GM18907 (cell line): Measurements from ENCODE around the gene LAMA3.

Experiments
- ATAC-seq: cut with Tn5 transposase; IDR thresholded peaks from one replicate; pipeline ENCODE4 v1.9.1; 2021; ENCODE audit warnings: mild to moderate bottlenecking, moderate library complexity; ENCODE audit not compliant: unreplicated experiment

Gene LAMA3

DNA sequence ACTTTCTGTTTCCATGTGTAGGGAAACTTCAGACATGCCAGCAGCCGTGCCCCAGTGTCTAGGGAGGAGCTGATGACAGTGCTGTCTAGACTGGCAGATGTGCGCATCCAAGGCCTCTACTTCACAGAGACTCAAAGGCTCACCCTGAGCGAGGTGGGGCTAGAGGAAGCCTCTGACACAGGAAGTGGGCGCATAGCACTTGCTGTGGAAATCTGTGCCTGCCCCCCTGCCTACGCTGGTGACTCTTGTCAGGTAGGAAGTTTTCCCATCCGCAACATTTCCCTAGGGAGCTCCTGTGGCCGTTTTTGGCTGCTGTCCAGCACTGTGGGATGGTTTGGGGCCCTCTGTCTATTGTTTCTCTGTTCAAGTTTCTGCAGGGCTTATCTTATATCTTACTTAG, 182.2 kb downstream of the LAMA3 start:
- ATAC-seq = peak; percentile 91

DNA sequence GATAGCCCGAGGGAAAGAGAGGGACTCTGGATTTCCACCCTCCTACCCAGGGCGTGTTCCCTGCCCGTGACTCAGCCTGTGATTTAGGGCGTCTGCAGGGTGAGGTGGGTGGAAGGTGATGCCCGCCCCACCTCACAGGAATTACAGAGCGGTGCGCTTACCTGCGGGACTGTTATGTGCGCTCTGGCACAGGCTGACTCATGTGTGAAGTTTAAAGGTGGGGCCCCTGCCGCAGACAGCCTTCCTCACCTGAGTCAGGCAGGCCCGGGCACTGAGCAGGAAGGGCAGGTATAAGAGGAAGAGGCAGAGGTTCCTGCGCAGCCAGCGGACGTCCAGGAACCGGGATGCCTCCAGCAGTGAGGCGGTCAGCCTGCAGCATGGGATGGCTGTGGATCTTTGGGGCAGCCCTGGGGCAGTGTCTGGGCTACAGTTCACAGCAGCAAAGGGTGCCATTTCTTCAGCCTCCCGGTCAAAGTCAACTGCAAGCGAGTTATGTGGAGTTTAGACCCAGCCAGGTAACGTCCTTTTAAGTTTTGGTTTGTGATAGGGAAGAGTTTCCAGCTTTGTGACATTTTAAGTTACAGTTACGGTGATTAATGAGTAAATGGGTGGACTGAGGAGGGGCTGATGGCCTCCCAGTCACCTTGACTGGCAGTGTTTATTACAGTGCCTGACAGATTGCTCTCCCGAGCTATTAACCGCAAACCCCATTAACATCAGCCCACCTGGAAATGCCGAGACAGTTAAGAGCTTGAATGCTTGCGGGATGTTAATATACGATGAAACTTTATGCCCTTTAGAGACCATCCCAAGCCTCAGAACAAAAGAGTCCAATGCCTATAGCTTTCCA, 183.7 kb downstream of the LAMA3 start:
- ATAC-seq = no peak

DNA sequence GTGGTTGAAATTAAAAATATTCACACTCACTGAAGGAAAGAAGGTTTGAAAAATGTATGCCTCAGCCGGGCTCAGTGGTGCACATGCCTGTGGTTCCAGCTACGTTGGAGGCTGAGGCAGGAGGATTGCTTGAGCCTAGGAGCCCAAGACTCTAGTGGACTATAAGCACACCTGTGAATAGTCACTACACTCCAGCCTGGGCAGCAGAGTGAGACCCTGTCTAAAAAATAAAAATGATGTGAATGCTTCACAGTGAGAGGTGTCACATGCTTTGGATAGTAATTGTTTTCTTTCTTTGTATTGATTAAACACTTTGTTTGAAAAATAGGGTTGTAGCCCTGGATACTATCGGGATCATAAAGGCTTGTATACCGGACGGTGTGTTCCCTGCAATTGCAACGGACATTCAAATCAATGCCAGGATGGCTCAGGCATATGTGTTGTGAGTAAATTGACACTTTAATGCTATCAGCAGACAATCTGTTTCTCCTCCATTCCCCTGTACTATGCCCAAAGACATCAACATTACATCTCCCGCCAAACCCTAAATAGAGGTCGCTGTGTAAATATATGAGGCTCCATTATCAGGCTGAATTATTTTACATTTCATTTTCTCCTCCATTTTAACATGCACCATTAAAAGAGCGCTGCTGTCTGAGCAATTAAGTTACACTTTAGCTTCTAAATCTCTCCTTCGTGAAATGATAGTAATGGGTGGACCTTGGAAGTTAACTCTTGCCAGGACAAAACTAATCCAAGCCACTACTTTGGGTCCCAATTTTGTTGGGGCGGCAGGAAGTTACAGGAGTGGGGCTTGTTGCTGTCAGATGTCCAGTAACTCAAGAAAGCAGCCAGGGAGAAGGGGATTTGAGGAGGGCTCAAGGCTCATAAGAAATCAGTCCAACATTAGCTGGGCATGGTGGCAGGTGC, 187.0 kb downstream of the LAMA3 start:
- ATAC-seq = no peak

DNA sequence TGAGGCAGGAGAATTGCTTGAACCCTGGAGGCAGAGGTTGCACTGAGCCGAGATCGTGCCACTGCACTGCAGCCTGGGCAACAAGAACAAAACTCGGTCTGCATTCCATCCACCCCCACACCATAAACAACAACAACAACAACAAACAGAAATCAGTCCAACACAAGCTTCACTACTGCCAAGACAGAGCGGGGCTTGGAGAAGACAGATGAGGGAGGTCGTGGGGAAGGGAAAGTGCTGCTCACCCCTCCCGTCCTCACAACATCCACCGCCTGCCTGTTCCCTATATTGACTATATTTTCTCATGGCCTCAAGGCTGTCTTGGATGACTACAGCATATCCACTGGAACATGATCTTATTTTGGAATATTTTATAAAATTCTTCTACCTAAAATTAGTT, 187.7 kb downstream of the LAMA3 start:
- ATAC-seq = no peak

DNA sequence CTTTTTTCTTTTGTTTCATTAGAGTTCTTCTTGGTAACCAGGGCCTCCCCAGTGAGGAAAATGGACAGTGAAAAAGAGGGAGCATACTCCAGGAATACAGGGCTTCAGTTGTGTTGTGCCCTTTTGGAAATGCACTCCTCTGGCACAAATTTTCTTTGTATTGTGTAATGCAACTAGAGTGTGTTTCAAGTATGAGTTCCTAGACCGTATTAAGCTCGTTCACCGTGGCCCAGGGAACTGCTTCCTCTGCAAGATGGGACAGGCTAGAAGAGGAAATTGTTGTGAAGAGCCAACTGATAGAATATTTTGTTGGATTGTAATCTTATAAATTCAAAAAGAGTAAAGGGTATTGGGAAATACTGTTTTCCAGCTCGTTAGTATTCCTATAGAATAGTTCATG, 188.1 kb downstream of the LAMA3 start:
- ATAC-seq = no peak

DNA sequence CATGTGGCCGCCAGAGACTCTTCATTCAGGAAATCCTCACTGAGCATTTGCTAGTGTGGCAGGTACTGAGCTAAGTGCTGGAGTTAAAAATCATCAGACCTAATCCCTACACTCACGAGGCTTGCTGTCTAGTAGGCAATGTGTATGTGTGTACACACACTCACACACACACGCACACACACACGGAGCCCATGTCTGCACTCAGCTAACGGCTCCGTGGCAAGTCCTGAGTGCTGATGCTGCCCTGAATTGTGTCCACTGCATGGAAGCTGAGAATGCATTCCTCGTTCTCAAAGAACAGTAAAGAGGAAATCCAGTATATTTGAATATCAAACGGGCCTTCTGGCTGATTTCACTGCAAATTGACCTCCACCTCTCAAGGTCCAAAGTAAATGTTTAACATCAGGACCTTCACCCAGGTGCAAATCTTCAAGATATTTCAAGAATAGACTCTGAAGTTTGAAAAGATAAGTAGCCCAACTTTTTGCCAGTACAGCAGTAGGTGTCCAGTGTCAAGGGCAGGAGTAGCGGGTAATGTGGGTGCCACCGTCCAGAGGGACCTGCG, 189.2 kb downstream of the LAMA3 start:
- ATAC-seq = no peak

DNA sequence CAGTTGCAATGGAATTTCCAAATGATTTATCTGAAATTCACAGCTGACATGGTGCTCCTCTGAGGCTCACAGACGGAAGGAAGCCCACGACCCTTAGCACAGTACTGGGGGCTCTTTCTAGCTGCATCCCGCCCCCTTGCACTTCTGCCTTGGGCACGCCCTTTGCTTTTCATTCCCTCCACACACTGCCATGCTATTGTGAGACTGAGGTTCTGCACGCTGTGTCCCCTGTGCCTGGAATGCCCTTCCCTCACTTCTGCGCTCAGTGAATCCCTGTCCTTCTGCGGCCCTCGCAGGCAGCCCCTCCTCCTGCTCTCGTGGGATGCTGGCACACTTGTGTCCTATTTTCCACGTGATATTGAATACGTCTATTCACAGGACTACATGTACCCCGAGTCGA, 189.9 kb downstream of the LAMA3 start:
- ATAC-seq = no peak

DNA sequence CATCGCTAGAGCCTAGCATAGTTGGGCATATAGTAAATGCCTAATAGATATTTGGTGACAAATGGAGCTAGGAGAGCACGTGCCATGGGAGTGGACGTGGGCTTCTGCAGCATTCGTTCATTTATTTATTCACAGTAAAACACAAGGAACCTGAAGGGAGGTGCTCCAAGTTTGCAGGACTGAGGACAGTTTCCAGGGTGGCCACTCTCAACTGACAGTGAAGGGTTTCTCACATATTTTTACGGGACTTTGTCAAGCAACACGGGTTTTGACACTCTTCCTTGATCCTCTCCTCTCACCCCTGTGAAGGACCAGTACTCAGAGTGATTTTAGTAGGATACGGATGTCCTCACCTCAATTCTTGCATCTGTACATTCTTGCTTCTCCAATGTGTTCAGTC, 190.3 kb downstream of the LAMA3 start:
- ATAC-seq = no peak

GRCh38 chr18:23879966-23880565, 190.8 kb downstream of the LAMA3 start:
- no peak for ATAC-seq

DNA sequence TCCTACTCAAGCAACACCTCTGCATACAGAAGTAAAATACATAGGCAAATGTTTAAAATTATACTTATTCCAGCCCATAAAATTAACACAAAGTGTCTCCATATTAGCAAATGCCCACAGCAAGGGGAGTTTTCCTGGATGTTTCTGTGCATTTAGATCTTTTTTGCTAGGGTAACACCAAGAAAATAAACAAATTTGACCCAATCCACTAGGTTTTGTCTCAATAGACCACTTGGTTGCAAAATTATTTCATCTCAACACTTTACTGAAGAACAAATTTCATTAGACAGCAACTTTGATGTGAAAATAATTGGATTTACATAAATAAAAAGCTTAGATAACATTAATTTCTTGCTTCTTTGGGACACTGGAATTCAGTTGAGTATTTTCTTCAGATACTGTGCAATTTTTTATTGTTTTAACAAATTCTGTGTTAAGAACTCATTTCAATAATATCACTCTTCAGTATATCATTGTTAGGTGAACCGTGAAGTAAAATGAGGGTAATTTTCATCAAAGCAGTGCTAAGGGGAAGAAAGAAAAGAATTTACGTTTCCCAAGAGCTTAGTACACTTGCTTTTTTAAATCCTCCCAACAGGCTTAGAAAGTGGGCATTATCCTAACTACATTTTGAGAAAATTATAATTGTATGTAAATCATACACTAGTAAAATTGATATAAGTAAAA, 191.8 kb downstream of the LAMA3 start:
- ATAC-seq = no peak

DNA sequence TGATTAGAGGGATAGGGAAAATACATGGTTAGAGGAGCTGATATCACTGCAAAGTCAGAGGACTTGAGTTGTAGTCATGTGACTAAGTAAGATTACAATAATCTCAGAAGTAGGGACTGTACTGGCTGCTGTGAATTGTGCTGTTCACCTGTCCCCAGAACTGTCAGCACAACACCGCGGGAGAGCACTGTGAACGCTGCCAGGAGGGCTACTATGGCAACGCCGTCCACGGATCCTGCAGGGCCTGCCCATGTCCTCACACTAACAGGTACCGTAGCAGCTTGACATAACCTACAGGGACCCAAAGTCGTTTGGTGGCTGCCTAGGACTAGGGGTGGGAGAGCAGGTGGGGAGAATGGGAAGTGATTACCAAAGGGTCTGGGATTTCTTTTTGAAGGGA, 192.5 kb downstream of the LAMA3 start:
- no peak for ATAC-seq

DNA sequence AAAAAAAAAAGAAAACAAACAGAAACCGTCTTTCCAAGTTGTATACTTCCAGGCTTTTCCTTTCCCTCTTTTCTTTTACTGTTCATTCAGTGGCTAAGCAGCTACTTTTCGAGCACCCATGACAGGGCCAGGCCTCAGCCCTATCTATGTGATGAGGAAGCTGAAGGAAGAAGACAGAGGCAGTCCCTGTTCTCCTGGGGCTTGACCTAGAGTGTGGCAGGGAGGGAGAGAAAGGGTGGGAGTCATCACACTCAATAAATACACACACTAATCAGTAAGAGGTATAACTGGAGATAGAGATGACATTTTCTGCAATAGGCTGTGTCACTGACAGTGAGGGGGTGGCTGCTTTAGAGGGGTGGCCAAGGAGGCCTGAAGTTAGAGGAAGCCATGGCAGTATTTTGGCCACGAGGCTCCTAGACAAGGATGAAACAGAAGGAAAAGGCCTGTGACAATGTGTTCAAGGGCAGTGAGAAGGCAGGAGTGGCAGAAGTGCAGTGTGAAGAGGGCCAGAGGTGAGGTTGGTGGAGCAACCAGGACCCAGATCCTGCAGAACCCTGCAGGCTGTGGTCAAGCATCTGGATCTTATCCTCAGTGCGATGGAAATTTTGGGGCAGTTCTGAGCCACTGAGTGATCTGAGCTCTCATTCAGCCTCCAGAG, 193.5 kb downstream of the LAMA3 start:
- no peak for ATAC-seq

DNA sequence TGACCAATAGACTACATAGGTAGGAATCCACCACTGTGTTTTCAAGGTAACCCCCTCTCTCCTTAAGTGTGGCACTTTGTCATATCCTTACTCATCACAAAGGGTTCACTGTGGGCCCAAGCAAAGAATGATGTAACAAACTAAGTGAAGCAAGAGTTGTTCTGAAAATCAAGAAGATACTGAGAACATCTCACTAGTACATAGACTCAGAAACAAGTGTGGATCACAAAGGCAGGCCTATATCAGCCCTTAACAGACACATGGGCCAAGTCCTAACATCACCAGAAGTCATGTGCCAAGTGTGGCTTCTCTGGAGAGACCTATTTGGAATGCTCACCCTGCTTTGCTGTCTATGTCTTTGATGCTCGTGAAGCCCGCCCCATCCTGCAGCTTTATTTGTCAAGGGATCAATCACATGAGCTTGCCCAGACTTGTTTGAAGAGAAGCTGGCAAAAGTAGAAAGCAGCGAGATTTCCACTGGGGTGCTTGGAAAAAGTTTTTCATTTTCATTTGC, 194.1 kb downstream of the LAMA3 start:
- ATAC-seq = no peak

GRCh38 chr18:23884681-23885375, 195.6 kb downstream of the LAMA3 start:
- ATAC-seq = no peak

DNA sequence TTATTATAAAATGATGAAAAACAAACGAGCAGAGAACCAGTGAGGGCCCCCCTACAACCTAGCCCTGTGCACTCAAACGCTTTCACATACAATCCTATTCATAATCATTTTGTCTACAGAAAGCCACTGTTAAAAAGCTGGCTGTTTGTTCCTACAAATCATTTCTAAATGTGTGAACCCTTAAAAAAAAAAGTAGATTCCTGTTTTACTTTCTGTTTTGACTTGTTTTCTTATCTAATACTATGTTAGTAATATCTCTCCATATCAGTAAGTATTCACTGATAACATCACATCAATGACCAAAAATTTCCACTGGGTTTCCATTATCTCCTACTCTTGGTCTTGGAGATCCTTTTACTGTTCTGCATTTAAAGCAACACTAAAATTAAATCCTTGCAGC, 196.5 kb downstream of the LAMA3 start:
- ATAC-seq = no peak

- no peak for ATAC-seq
Observed at GRCh38 chr18:23887035-23887434, 197.8 kb downstream of the LAMA3 start.

DNA sequence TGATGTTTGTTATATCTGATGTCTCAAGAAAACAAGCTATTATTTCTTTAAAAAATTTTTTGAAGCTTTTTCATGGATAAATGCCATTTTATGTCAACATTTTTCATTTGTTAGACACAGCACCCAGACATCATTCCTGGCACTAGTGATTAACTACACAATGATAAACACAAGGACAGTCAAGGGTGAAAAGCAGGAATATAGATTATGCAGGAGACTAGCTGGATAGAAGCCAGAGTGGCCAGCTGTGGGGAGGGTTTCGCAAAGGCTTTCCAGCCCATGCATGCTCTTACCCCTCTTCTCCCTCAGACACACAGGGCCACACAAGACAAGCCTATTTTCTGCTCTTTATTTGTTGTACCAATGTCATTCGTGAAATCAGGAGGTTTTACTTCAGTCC, 198.2 kb downstream of the LAMA3 start:
- no peak for ATAC-seq

GRCh38 chr18:23888881-23889280, 199.6 kb downstream of the LAMA3 start:
- ATAC-seq = no peak

DNA sequence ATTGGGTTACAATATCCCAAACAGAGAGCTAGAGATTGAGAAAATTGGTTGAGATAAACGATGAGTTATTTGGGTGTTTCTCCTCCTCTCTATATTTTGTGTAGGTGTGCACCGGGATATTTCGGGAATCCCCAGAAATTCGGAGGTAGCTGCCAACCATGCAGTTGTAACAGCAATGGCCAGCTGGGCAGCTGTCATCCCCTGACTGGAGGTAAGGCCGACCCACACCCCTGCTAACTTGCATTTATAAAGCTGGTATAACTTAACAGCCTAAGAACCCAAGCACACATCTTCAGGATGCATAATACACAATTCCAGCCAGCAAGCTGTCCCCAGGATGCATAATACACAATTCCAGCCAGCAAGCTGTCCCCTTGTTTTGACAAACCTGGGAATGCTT, 200.7 kb downstream of the LAMA3 start:
- no peak for ATAC-seq
